Calu3 (cell line): ENCODE measurements around the gene MYO3B. TPM values are rescaled to one million over a fixed set of nuclear protein-coding genes. Genes with fewer than 3 reads are reported as not detected.

Source experiments
- BruUV-seq: library from RNA; stranded (reverse); fragments of 400-500 nt; replicated peaks from 2 replicates; lab custom pipeline; 2021; lab: Mats Ljungman, UMichigan
- CTCF ChIA-PET: fragments of 300-600 bp; sonication (Branson Sonifier 250); formaldehyde crosslinking; loops from one replicate; lab custom pipeline; 2022; ENCODE audit warnings: antibody characterized with exemption; lab: Charles Lee
- DNase-seq: peaks from one replicate; pipeline ENCODE4 v3.0.0; 2022
- H3K27ac Mint-ChIP-seq: one replicate; pipeline ENCODE4 v1.8.0; 2022; ENCODE audit warnings: mixed read lengths; ENCODE audit not compliant: unreplicated experiment
- H3K27me3 Mint-ChIP-seq: one replicate; pipeline ENCODE4 v1.8.0; 2022; ENCODE audit warnings: mixed read lengths; ENCODE audit not compliant: unreplicated experiment
- H3K36me3 Mint-ChIP-seq: one replicate; pipeline ENCODE4 v1.8.0; 2022; ENCODE audit warnings: mild to moderate bottlenecking, moderate library complexity, mixed read lengths; ENCODE audit not compliant: insufficient read depth, unreplicated experiment
- H3K4me1 Mint-ChIP-seq: one replicate; pipeline ENCODE4 v1.8.0; 2022; ENCODE audit warnings: mild to moderate bottlenecking, low read depth, mixed read lengths; ENCODE audit not compliant: unreplicated experiment
- H3K4me3 Mint-ChIP-seq: one replicate; pipeline ENCODE4 v1.8.0; 2022; ENCODE audit warnings: mild to moderate bottlenecking, low read depth, moderate library complexity, mixed read lengths; ENCODE audit not compliant: unreplicated experiment
- H3K9me3 Mint-ChIP-seq: one replicate; pipeline ENCODE4 v1.8.0; 2022; ENCODE audit warnings: low read depth, mixed read lengths; ENCODE audit not compliant: unreplicated experiment
- intact Hi-C: fragments of 100-400 bp; cut with micrococcal nuclease; formaldehyde crosslinking; loops from one replicate; pipeline ENCODE4 v1.10.0; 2022; ENCODE audit not compliant: unreplicated experiment
- total RNA-seq: library from RNA; stranded (reverse); gene quantifications from 2 replicates; pipeline ENCODE4 v1.2.3, GENCODE V29; 2022
- TF ChIP-seq, protein P1 (sequence below): fragments of 200-600 bp; IDR thresholded peaks from one replicate; pipeline ENCODE4 v1.8.0; 2022; ENCODE audit warnings: antibody characterized with exemption; ENCODE audit not compliant: unreplicated experiment

Gene MYO3B
- total RNA-seq, 1 experiment from 2014 or later: 5.0 TPM

GRCh38 chr2:170253721-170254230 is 75.8 kb downstream of the MYO3B start:
- no peak overlapping the region for H3K4me3 Mint-ChIP-seq
- H3K36me3 Mint-ChIP-seq: no peaks in the 10 kb centered on the region
- TF ChIP-seq, protein P1, sequence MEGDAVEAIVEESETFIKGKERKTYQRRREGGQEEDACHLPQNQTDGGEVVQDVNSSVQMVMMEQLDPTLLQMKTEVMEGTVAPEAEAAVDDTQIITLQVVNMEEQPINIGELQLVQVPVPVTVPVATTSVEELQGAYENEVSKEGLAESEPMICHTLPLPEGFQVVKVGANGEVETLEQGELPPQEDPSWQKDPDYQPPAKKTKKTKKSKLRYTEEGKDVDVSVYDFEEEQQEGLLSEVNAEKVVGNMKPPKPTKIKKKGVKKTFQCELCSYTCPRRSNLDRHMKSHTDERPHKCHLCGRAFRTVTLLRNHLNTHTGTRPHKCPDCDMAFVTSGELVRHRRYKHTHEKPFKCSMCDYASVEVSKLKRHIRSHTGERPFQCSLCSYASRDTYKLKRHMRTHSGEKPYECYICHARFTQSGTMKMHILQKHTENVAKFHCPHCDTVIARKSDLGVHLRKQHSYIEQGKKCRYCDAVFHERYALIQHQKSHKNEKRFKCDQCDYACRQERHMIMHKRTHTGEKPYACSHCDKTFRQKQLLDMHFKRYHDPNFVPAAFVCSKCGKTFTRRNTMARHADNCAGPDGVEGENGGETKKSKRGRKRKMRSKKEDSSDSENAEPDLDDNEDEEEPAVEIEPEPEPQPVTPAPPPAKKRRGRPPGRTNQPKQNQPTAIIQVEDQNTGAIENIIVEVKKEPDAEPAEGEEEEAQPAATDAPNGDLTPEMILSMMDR: no peak
- H3K9me3 Mint-ChIP-seq: peaks cover 4% of the 10 kb centered on the region
- peaks cover 13% of the 10 kb centered on the region for H3K27me3 Mint-ChIP-seq
- CTCF ChIA-PET: interaction anchor here (0.8 kb wide), 1 partner anchor 13 kb away, joined by 3 read pairs; no protein-coding TSS in a partner anchor
- intact Hi-C loops: no loop called here
- BruUV-seq: no TSS peak
- no peak for DNase-seq
- no peak overlapping the region for H3K27ac Mint-ChIP-seq
- H3K4me1 Mint-ChIP-seq: peaks cover 9% of the 10 kb centered on the region

DNA sequence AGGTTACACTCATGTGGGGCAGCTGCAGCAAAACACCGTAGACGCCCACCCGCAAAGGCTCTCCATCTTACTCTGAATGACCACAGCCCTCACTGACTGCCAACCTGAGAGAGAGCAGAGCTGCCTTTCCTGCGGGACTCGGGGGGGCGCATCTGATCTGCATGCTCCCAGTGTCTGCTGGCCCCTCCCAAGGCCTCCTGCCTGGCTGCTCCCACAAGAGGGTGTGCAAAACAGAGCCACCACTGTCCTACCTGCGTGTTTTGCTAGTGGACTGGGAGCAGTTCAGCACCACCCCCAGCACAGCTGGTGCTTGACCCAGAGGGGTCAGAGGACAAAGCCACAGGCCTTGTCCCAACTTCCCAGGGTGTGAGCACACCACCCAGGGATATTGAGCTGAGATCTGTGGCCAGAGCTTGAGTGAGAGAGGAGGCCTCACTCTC is 76.4 kb downstream of the MYO3B start:
- no TSS peak for BruUV-seq
- TF ChIP-seq, protein P1: no peak
- Mint-ChIP-seq H3K27me3 (peaks cover 13% of the 10 kb centered on the region), H3K4me1 (peaks cover 9% of the 10 kb centered on the region), H3K9me3 (peaks cover 4% of the 10 kb centered on the region), H3K4me3 (no peak overlapping the region), H3K27ac (no peak overlapping the region), H3K36me3 (no peaks in the 10 kb centered on the region)
- no peak for DNase-seq
- intact Hi-C loops: no loop called here
- CTCF ChIA-PET: interaction anchor here (0.8 kb wide), 1 partner anchor 13 kb away, joined by 3 read pairs; no protein-coding TSS in a partner anchor

DNA sequence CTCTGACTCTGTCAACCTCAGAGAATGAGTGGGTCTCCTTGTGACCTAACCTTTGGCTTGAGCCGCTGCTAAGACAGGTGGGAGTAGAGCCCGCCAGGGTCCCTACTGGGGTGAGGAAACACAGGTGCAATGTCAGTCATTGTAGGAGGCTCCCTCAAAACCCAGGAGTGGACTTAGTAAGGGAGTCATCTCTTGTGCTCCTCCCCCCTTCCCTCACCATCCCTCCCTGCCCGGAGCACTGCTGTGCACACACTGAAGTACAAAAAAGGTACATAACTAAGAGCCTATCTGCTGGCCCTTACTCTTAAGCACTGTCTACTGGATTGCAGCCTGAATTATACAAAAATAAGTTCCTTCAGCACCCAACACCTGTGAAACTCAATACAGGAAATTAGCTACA is 77.2 kb downstream of the MYO3B start:
- Mint-ChIP-seq H3K4me1 (peaks cover 9% of the 10 kb centered on the region), H3K27ac (no peak overlapping the region), H3K36me3 (no peaks in the 10 kb centered on the region), H3K27me3 (peaks cover 13% of the 10 kb centered on the region), H3K4me3 (no peak overlapping the region), H3K9me3 (peaks cover 4% of the 10 kb centered on the region)
- intact Hi-C loops: no loop called here
- BruUV-seq: no TSS peak
- no peak for DNase-seq
- TF ChIP-seq, protein P1: no peak
- CTCF ChIA-PET: no interaction called here

DNA sequence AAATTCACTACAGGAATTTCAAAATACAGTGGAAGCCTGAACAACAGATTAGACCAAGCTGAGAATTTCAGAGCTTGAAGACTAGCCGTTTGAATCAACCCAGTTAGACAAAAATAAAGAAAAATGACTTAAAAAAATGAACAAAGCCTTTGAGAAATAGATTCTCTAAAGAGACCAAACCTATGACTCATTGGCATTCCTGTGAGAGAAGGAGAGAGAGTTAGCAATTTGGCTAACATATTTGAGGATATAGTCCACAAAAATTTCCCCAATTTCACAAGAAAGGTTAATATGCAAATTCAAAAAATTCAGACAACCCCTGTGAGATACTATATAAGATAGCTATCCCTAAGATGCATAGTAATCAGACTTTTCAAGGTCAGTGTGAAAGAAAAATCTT is 78.0 kb downstream of the MYO3B start:
- Mint-ChIP-seq H3K4me3 (no peak overlapping the region), H3K27me3 (peaks cover 13% of the 10 kb centered on the region), H3K4me1 (peaks cover 9% of the 10 kb centered on the region), H3K27ac (no peak overlapping the region), H3K36me3 (no peaks in the 10 kb centered on the region), H3K9me3 (peaks cover 4% of the 10 kb centered on the region)
- intact Hi-C loops: no loop called here
- no TSS peak for BruUV-seq
- TF ChIP-seq, protein P1: no peak
- CTCF ChIA-PET: no interaction called here
- no peak for DNase-seq
